GM18907 (cell line): ENCODE results near the gene MGMT.

Experiments
- ATAC-seq: cut with Tn5 transposase; IDR thresholded peaks from one replicate; pipeline ENCODE4 v1.9.1; 2021; ENCODE audit warnings: mild to moderate bottlenecking, moderate library complexity; ENCODE audit not compliant: unreplicated experiment

MGMT gene

DNA sequence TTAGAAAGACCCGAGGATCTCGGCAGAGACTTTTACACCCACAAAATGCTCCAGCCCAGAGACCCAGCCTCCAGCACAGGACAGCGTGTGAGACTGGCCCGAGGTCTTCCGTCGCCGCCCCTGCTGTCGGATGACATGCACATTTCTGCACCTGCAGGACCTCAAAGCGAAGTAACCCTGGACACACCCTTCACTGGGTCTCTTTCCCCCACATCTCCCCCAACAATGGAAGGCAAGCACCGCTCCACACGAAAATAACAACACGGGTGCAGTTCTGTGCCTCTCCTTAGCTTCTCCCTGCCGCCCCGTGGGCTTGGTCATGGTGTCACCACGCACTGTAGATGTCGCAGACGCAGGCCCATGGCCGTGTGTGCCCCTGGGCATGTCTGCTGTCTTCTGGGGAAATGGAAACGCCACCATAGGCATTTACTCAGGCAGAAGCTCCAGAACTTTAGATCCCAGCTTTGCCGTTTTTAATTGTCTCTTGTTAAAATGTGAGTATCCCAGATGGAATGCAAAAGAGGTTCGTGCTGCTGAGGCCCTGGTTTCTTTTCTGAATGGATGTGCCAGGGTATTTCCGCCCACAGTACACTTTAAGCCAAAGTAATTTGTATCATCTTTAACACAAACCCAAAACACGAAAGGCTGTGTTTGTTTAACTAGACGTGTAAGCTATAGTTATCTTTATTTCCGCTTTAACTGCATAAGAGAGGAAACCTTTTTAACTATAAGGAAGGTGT is 237.9 kb downstream of the MGMT start:
- ATAC-seq = no peak

DNA sequence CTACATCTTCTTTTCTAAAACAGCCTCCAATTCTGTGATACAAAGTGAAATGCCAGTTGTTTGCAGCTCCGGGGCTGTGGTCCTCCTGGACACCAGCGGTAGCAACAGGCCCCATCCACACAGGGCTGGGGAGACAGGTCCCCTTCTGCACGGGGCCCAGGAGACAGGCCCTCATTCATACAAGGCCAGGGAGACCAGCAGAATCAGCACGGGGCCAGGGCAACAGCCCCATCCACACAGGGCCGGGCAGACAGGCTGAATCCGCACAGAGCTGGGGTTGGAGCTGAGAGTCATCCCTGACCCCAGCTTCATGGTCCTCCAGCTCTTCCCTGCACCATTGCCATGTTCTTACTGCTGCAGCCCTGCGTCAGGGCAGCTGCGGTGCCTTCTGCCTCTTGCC is 238.6 kb downstream of the MGMT start:
- ATAC-seq = no peak

DNA sequence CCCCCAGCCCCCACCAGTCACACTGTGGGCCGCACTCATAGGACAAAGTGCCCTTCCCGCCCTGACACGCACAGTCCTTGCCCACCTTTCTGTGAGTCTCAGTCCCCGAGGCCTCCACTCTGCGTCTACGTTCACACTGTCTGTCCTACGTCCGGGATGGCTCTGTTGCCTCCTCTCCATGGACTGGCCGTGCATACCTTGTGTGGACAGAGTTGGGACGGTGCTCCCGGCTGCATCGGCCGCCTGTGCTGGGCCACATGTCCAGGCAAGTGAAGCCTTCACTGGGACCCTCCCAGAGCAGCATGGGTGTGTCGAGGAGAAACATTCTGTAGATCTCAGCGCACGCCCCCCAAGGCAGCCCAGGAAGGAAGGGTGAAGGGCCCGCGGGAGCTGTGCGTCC is 239.0 kb downstream of the MGMT start:
- no peak for ATAC-seq

DNA sequence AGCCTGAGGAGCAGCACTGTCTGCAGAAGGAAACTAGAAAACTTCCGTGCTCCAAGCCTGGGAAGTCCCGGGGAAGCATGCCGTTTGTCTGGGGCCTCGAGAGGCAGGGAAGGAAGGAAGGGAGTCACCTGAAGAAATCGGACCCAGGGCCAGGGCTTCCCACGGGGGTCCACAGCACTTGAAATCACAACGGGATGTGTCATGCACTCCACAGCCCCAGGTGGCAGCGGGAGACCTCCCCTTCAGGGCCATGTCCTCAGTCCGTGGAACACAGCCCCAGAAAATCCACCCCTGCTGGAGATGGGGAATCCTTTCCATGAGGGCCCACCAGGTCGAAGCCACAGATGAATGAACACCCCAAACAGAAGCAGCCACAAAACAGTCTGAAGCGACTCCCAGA is 239.5 kb downstream of the MGMT start:
- no peak for ATAC-seq

DNA sequence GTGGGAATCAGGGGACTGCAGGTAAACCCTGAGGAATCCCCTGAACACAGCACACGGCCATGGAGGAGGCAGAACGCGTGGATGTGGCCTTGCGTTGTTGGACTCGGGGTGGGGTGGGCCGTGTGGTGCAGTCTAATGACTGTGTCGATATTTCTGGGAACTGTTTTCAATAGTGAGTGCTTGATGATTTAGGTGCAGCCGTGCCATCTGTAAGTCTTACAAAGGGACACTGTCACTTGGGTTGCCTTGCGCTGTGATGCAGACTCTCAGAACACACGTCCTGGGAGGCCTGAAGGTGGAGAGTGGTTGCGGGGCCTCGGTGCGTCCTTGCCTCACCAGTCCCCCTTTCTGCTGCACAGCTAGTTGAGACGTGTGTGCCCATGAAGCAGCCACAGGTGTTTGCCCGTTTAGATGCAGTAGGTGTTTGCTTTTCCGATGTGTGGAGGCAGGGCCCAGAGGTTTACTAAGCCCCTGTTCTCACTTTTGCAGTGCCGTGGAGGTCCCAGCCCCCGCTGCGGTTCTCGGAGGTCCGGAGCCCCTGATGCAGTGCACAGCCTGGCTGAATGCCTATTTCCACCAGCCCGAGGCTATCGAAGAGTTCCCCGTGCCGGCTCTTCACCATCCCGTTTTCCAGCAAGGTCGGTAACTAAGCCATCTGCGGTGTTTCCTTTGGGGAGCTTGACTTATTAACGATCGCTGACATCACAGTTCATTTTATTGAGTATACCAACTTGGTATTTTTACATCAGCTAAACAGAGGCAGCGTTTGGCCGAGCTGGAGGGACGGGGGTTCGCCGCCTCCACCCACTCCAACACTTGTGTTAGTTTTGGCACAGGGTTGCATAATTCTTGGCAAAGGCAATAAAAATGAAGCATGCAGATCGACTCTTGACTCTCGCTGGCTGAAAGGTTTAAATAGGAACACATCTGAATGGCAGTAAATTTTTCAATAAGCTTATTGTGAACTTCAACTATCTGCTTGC is 240.7 kb downstream of the MGMT start:
- ATAC-seq = no peak

DNA sequence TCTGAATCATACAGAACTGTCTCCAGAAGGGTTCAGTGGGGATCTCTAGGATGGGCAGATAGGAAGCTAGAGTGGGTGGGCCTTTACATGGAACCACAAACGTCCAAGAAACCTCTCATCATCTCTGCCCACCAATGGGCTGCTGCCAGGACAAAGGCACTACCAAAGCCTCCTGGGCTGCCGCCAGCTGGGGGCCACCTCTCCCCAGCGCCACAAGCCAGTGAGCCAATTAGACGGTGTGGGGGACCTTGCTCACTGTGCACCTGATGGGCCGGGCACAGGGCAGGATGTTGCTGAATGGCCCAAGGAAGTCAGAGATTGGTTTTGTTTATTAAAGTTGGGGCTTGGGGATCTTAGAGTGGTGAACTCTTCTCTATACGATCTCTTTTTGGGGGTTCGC is 242.1 kb downstream of the MGMT start:
- no peak for ATAC-seq

DNA sequence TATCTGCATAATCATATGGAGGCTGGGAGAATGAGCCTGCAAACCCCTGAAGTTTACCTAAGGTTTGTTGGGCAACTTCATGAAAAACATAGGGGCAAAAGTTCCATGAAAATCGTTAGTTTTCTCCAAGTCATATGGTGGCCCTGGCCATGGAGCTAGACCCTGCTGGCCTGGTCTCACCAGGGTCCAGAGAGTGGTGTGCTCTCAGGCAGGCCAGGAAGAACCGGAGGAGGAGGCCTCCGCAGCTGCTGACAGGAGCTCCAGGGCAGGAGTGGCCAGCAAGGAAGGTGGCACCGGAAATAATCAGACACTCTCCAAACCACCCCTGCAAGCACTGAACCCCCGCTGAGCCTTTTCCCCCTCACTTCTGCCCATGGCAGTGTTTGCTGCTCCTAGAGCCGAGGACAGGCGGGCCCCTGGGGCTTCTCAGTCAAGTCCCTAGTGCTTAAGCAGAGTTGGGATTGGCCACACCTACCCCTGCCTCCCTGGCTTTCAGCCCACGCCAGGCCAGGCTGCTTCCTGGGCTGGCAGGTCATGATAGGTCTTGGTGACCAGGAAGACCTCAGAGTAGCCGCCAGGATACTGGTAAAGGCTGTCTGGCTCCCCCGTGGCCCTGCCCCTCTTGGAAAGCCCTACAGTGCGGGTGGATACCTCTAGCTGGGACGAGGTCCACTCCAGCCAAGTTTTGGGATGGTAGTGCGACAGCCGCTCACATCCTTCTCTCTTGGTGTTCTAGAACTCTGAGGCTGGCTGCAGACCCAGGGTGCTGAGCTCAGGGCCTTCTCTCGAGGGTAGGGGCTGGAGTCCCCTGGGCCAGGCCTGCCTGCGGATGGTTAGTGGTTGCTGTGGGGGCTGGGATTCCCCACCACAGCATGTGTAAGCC is 242.8 kb downstream of the MGMT start:
- ATAC-seq = no peak

DNA sequence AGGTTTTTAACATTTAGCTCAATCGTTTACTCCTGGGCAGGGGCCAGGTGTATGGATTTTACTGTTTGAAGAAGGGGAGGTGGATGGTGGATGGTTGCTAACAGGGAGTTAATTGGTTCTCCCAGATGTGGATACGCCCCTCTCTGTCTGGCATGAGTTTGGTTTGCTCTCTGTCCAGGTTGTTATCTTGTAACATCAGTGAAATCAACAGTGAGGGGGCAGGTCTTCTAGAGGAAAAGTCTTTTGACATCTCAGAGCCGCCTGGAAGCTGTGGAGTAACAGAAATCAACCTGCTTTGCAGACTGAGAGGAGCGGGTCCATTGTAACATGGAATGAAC is 243.4 kb downstream of the MGMT start:
- ATAC-seq = no peak

DNA sequence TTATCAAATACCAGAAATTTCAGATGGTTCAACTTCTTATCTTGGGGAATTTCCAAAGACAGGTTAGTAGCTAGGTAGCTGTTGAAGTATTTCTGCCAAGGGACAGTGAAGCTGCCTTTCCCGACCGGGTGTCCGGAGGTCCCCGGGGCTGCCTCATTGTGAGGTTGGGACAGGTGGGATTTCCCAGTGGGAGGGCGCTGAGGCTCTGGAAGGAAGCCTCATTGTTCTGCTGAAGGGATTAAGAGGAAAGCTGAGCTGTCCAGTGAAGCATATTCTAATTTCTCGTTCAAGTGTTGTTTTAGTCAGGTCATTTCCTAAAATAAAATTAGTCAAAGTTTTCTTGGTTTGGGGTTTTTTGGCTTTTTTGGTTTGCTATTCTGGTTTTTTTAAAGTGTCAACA is 244.2 kb downstream of the MGMT start:
- ATAC-seq = no peak

DNA sequence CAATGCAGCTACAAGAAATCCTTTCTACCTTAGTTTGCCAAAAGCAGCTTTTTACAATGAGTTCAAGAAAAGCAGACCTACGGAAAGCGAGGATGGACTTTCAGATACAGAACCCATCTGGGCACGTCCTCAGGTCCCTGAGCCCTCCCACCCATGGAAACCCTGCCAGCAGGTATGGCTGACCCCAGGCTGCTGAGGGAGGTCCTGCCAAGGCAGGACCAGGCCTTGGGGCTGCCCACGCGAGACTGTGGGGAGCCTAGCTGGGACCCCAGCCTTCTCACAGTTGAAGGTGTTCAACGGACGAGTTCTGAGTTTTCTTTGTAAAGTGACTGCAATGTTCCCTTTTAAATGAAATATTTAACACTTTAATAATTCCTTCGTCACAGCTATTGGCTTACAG is 245.0 kb downstream of the MGMT start:
- no peak for ATAC-seq

DNA sequence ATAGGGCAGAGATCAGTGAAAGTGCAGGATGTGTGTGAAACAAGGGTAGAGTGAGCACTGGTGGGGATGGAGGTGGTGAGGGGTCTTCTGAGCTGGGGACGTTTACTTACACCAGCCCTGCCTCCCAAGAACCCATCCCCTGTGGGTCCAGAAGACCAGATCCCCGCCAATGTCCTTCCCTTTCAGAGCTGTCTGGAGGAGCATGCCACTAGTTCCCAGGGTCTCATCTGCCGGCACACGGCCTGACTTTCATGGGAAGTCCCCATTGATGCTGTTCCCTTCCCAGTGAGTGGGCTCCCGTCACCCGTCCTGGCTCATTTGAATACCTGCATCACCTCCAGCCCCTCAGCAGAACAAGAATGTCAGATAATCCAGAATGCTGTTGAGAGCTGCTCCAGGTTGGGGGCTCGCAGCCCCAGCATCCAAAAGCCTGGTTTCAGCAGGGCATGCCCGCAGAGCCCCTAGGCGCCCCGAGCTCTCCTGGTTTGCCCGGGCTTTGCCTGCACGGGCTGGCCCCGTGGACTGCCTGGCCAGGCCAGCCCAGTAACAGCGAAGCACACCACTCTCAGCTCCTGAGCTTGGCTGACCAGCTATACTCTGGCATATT is 246.7 kb downstream of the MGMT start:
- no peak for ATAC-seq

DNA sequence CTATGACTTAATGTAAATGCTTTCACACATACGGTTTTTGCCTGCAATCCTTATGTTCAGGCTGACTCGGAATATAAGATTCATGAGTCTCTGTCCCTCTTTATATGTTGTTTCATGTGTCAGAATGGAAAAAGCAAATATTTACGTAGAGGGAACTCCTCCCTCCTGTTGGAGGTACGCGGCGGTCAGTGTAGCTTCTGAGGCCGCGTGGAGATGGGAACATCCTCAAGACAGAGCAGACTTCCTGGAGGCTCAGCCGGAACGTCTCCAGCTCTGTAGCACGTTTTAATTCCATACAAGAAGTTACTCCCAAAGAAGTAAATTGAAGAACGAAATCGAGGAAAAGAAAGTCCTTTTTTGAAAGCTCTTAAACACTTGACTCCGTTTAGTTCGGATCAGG is 248.8 kb downstream of the MGMT start:
- no peak for ATAC-seq

DNA sequence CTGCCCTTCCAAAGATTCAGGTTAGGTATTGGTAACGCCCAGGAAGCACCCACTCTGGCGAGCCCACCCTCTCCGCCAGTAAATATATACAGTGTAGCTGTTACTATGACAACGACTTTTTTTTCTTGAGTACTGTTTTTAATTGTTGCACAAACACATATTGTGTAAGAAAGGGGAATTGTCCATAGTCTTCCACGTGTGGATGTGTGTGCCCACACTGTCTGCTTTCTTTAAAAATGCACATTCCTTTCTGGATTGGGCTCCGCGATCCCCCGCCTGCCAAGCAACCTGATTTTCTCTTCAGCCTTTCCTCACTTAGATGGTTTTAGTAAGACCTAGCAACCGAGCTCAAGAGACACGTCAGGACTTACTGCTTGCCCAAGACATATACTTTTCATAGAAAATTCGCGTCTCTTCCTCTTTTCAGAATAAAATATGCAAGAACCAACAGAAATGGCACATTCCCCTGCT is 249.2 kb downstream of the MGMT start:
- no peak for ATAC-seq

DNA sequence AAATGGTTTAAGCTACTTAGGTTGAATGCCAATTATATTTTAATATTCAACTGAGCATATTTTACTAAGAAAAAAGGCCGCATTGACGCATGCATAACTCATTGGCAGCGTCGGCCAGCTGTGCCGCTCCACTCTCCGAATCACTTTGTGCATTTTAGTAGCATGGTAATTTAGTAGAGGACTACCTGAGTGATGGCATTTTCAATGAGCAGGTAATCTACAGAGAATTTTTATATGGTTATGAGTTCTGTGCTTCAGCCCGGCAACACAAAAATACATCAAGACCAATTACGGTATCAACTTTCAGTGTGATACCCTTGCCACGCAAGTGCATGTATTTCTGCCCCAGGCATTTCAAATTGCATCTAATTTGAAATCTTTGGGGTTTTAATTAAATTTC is 249.8 kb downstream of the MGMT start:
- no peak for ATAC-seq

DNA sequence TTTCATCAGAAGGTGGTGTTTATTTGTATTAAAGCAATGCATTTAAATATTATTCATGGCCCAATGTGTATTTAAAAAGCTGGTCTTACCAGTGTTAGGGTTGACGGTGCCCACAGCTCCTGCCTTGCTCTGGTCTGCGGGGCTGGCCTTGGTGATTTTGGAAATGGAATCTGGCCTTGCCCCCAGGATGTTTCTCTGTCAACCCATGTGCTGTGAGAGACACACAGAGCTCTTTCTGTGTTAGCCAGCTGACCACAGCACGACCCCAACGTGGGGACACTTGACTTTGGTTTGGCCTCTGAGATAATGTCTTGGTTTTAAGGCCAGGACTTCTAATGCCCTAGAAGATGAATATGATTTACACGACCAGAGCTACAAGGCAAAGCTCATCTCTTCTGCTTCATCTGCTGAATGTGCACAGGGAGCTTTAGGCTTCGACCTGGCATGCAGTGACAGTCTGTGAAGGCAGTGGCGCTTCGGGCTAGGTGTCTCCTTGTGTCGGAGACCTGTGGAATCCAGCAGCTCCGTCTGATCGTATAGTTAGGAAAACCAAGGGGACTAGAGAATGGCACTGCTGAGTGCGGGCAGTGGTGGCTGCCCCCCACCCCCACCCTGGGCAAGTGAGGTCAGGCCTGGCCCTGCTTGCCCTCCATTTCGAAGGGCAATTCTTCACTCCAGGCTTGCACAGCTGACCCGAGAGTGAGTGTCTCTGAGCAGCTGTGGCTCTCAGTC is 250.9 kb downstream of the MGMT start:
- ATAC-seq = no peak

DNA sequence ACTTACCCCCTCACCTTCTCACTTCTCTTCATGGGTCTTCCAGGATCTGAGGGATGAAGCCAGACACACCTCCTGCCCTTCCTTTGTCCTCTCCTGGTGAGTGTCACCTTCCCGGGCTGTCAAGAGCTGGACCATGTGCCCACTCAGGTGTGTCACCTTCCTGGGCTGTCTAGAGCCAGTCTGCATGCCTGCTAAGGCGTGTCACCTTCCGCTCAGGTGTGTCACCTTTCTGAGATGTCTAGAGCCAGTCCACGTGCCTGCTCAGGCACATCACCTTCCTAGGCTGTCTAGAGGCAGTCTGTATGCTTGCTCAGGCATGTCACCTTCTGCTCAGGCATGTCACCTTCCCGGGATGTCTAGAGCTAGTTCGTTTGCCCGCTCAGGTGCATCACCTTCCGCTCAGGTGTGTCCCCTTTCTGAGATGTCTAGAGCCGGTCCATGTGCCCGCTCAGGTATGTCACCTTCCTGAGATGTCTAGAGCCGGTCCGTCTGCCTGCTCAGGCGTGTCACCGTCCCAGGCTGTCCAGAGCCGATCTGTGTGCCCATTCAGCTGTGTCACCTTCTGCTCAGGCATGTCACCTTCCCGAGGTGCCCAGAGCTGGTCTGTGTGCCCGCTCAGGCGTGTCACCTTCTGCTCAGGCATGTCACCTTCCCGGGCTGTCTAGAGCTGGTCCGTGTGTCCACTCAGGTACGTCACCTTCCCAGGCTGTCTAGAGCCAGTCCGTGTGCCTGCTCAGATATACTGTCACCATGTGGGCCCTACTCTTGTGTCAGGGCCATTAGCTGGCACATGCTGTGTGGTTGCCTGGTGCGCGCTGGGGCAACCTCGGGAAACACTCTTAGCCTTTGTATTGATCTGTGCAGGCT is 251.7 kb downstream of the MGMT start:
- ATAC-seq = no peak

DNA sequence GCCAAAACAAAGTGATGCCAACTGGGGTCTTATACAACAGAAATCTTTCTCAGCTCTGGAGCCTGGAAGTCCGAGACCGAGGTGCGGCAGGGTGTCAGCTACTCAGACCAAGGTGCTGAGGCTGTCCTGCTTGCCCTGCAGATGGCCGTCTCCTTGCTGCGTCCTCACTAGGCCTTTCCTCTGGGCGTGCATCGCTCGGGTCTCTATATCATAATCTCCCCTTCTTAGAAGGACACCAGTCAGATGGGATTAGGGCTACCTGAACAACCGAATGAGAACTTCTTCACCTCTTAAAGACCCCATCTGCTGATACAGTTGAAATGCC is 252.3 kb downstream of the MGMT start:
- no peak for ATAC-seq

DNA sequence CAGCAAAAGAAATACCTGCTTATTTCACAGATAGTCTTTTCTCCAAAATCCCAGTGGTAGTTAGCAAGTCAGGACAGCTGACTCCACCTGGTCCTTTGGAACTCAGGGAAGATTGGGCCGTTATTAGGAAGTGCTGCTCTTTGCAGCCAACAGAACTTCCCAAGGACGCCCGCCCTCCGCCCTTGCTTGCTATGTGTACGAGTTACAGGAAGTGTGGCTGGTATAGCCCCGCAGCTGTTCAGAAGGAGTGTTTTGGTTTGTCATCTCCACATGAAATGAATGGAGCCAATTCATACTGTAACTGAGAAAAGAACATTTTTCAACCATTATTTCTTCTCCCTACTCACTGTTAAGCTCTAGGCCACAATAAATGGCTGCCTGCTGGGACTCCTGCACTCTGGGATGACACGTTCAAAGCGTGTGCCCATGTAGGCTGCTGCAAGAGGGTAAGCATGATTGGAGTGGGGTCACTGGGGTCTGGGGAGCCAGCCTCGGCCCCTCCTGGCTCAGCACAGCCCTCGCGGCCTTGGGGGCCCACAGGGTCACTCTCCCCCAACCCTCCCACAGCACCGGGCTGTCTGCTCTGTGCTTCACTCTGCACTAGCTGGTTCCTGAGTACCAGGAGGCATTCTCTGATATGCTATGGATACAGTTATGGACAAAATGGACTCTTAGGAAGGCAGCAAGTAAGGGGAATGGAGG is 253.0 kb downstream of the MGMT start:
- no peak for ATAC-seq

DNA sequence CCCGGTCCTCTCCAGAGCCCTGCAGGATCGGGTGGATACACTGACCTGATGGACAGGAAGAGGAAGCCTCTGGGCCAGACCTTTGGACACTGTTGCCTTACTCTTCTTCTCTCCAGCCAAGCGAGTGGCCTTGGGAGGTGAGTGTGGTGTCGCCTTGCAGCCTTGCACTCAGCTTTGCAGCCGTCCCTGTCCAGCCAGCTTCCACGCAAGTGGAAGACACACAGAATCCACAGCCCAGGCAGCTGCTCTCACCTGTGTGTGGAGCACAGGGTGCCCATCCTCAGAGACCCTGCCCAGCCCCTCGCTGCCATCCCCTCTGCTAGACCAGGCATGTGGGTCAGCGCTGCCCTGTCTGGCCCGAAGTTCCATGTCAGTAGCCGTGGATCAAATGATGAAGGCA is 258.0 kb downstream of the MGMT start:
- ATAC-seq = no peak
